ENCODE results near the gene PPP1R10. TPM values are rescaled to one million over a fixed set of nuclear protein-coding genes. Genes with fewer than 3 reads are reported as not detected.
"Not testable (repeated sequence)": the region's sequence is repeated elsewhere in the genome, so short reads cannot be mapped to it uniquely, and the experiment has no call there.

Gene PPP1R10
- total RNA-seq (2021): 121 and 129 TPM in 2 replicates
- percentile 99 among the genes with signal in this experiment for Bru-seq, nascent RNA
- BruChase-seq, experiment 1, labeled RNA remaining after a 2-hour chase: percentile 96 among the genes with signal in this experiment
- BruChase-seq, experiment 2, labeled RNA remaining after a 6-hour chase: percentile 85 among the genes with signal in this experiment
- long read RNA-seq, full-length matches to known transcripts: 35 of 86 reads
- long read RNA-seq, partial matches to known transcripts: 37 of 86 reads
- long read RNA-seq, other reads (novel, unspliced or antisense): 14 of 86 reads

- TF ChIP-seq EZH2 (IDR thresholded peaks at IDR 0.05; ENCODE audit: borderline replicate concordance, low read depth, low read length, poor library complexity, severe bottlenecking): no peak
- TF ChIP-seq CTCF (conservative IDR thresholded peaks at IDR 0.05; ENCODE audit: low read depth, low read length): no peak
- Histone ChIP-seq H3K27ac (ENCODE audit: low read depth, low read length, poor library complexity, severe bottlenecking) (peak within 1 kb of the TSS; percentile 99), H3K4me3 (ENCODE audit: low read depth, low read length, poor library complexity, severe bottlenecking) (peak within 1 kb of the TSS; percentile 81), H3K9me3 (ENCODE audit: low read depth, low read length, poor library complexity, severe bottlenecking) (no peaks in the 10 kb centered on the region), H3K27me3 (replicated peaks; ENCODE audit: insufficient read depth, low read depth, low read length, poor library complexity) (no peaks in the 10 kb centered on the region), H3K36me3 (ENCODE audit: insufficient read depth, low read length, poor library complexity, severe bottlenecking) (peaks cover 49% of the 10 kb centered on the region), H3K4me1 (ENCODE audit: insufficient read depth, low read length, poor library complexity, severe bottlenecking) (peaks cover 31% of the 10 kb centered on the region)
- peak; percentile 100 for DNase-seq (ENCODE audit: low spot score)
- BruUV-seq (replicated peaks): TSS peak; percentile 70
- intact Hi-C loops (cut with micrococcal nuclease; ENCODE audit: unreplicated experiment): loop anchor here (1.0 kb wide), 1 partner anchor 100 kb away; the partner anchor contains the start of gene MDC1
- ChIA-PET POLR2A (ENCODE audit: low non-redundant PET) (interaction anchor here (0.6 to 1.1 kb wide), 2 partner anchors 104 to 165 kb away, joined by 3 to 5 read pairs; no protein-coding TSS in a partner anchor), CTCF (no interaction called here)
These were observed at the start of gene PPP1R10 for GRCh38 chr6:30616811-30617564. Gene PPP1R10 (minus strand): TSS chr6:30617243. CDS start chr6:30609944, 7,299 bp downstream.

DNA sequence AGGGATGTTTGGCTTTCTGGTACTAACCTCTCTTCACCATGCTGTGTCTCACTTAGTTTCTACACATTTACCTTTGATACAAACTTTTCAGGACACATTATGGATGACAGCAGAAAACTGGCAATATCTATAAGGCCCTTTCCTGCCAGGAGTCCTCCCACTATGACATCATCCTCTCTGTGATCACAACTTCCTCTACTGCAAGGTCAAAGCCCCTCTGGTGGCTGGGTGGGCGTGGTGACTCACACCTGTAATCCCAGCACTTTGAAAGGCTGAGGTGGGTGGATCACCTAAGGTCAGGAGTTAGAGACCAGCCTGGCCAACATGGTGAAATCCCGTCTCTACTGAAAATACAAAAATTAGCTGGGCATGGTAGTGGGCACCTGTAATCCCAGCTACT is 49.3 kb upstream of the PPP1R10 start:
- H3K4me3 ChIP-seq (ENCODE audit: low read depth, low read length, poor library complexity, severe bottlenecking); CTCF ChIA-PET; POLR2A ChIA-PET (ENCODE audit: low non-redundant PET); H3K27me3 ChIP-seq (replicated peaks; ENCODE audit: insufficient read depth, low read depth, low read length, poor library complexity); BruUV-seq (replicated peaks); H3K9me3 ChIP-seq (ENCODE audit: low read depth, low read length, poor library complexity, severe bottlenecking); intact Hi-C loops (cut with micrococcal nuclease; ENCODE audit: unreplicated experiment); DNase-seq (ENCODE audit: low spot score); H3K4me1 ChIP-seq (ENCODE audit: insufficient read depth, low read length, poor library complexity, severe bottlenecking); H3K27ac ChIP-seq (ENCODE audit: low read depth, low read length, poor library complexity, severe bottlenecking): not testable (repeated sequence)
- peaks cover 62% of the 10 kb centered on the region for H3K36me3 ChIP-seq (ENCODE audit: insufficient read depth, low read length, poor library complexity, severe bottlenecking)

- peaks cover 59% of the 10 kb centered on the region for H3K36me3 ChIP-seq (ENCODE audit: insufficient read depth, low read length, poor library complexity, severe bottlenecking)
- no peak overlapping the region for H3K4me3 ChIP-seq (ENCODE audit: low read depth, low read length, poor library complexity, severe bottlenecking)
- H3K27ac ChIP-seq (ENCODE audit: low read depth, low read length, poor library complexity, severe bottlenecking): no peak overlapping the region
- no peaks in the 10 kb centered on the region for H3K27me3 ChIP-seq (replicated peaks; ENCODE audit: insufficient read depth, low read depth, low read length, poor library complexity)
- POLR2A ChIA-PET (ENCODE audit: low non-redundant PET): no interaction called here
- no peaks in the 10 kb centered on the region for H3K4me1 ChIP-seq (ENCODE audit: insufficient read depth, low read length, poor library complexity, severe bottlenecking)
- no peaks in the 10 kb centered on the region for H3K9me3 ChIP-seq (ENCODE audit: low read depth, low read length, poor library complexity, severe bottlenecking)
- TSS peak; percentile 51 for BruUV-seq (replicated peaks)
- intact Hi-C loops (cut with micrococcal nuclease; ENCODE audit: unreplicated experiment): no loop called here
- CTCF ChIA-PET: no interaction called here
- DNase-seq (ENCODE audit: low spot score): no peak
- TF ChIP-seq EZH2 (IDR thresholded peaks at IDR 0.05; ENCODE audit: borderline replicate concordance, low read depth, low read length, poor library complexity, severe bottlenecking): no peak
- no peak for TF ChIP-seq CTCF (conservative IDR thresholded peaks at IDR 0.05; ENCODE audit: low read depth, low read length)
These were observed 48.1 kb upstream of the PPP1R10 start for GRCh38 chr6:30664994-30665767.

DNA sequence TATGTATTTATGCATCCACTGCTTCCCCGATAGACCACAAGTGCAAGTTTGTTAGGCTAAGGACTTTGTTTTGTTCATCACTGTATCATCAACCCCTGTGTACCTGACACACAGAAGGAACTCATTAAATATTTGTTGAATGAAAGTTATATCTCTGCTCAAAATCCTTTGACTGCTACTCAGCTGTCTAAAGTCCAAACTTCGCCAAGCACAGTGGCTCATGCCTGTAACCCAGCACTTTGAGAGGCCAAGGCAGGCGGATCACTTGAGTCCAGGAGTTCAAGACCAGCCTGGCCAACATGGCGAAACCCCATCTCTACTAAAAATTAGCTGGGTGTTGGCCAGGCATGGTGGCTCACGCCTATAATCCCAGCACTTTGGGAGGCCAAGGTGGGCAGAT is 40.9 kb upstream of the PPP1R10 start:
- H3K36me3 ChIP-seq (ENCODE audit: insufficient read depth, low read length, poor library complexity, severe bottlenecking): peaks cover 67% of the 10 kb centered on the region
- H3K4me3 ChIP-seq (ENCODE audit: low read depth, low read length, poor library complexity, severe bottlenecking); CTCF ChIA-PET; POLR2A ChIA-PET (ENCODE audit: low non-redundant PET); H3K27ac ChIP-seq (ENCODE audit: low read depth, low read length, poor library complexity, severe bottlenecking); DNase-seq (ENCODE audit: low spot score); intact Hi-C loops (cut with micrococcal nuclease; ENCODE audit: unreplicated experiment); H3K27me3 ChIP-seq (replicated peaks; ENCODE audit: insufficient read depth, low read depth, low read length, poor library complexity); BruUV-seq (replicated peaks); H3K4me1 ChIP-seq (ENCODE audit: insufficient read depth, low read length, poor library complexity, severe bottlenecking); H3K9me3 ChIP-seq (ENCODE audit: low read depth, low read length, poor library complexity, severe bottlenecking): not testable (repeated sequence)

Data from A673 (cell line).